HepG2 (cell line): ENCODE measurements around the gene STK11. TPM values are rescaled to one million over a fixed set of nuclear protein-coding genes. Genes with fewer than 3 reads are reported as not detected.

Source experiments
- ATAC-seq: fragments of 200-7000 bp; cut with Tn5 transposase; 3 replicates; pipeline ENCODE4 v1.9.1; 2020; ENCODE audit warnings: mild to moderate bottlenecking, moderate library complexity
- BruUV-seq: library from RNA; stranded (reverse); fragments of 400-500 nt; replicated peaks from 2 replicates; lab custom pipeline; 2021; lab: Mats Ljungman, UMichigan
- CTCF ChIA-PET: fragments of 300-600 bp; formaldehyde crosslinking; extraction: SDS; loops from one replicate; lab custom pipeline; 2021; ENCODE audit warnings: low total read pairs, inconsistent platforms, low intra/inter-chr PET ratio; lab: Yijun Ruan, JAX
- POLR2A ChIA-PET: fragments of 350-600 bp; sonication (Branson Sonifier 250); formaldehyde crosslinking; loops from one replicate; lab custom pipeline; 2020; ENCODE audit warnings: antibody characterized with exemption, inconsistent platforms; lab: Yijun Ruan, JAX
- DNase-seq: peaks from one replicate; pipeline ENCODE4 v3.0.0-alpha.2; 2015; ENCODE audit warnings: low spot score
- FAIRE-seq: peaks from 3 replicates; lab custom pipeline; 2011; peaks lifted over from hg19 to GRCh38; lab: Jason Lieb, UNC
- H2AFZ ChIP-seq: one replicate; pipeline ENCODE4 v1.6.1; 2011; ENCODE audit warnings: low read length, inconsistent platforms
- H3K27ac ChIP-seq: fragments of 300-600 bp; 3 replicates; pipeline ENCODE4 v1.8.0; 2011; ENCODE audit warnings: mixed run types, mild to moderate bottlenecking, mixed read lengths, low read length, inconsistent platforms; ENCODE audit not compliant: insufficient read depth; ENCODE audit errors: extremely low read length
- H3K27me3 ChIP-seq, 2 experiments: fragments of 200-600 bp in 1 of 2; 2 replicates in 1 of 2; 3 replicates in 1 of 2; pipeline versions ENCODE4 v1.6.0 to v1.8.0; 2011; ENCODE audit warnings: low read length in 2 of 2, mild to moderate bottlenecking in 2 of 2, moderate library complexity in 2 of 2, inconsistent platforms in 1 of 2; ENCODE audit not compliant: insufficient read depth in 2 of 2, control insufficient read depth in 1 of 2
- H3K36me3 ChIP-seq, 2 experiments: fragments of 200-600 bp in 1 of 2; replicated peaks in 1 of 2; 2 replicates in 1 of 2; 3 replicates in 1 of 2; pipeline versions ENCODE4 v1.5.1 to v1.8.0; 2011; ENCODE audit warnings: low read length in 2 of 2, inconsistent platforms in 1 of 2; ENCODE audit not compliant: insufficient read depth in 2 of 2, control insufficient read depth in 1 of 2
- H3K4me1 ChIP-seq: 2 replicates; pipeline ENCODE4 v1.5.1; 2012; ENCODE audit warnings: low read length, inconsistent platforms; ENCODE audit not compliant: insufficient read depth
- H3K4me2 ChIP-seq: 2 replicates; pipeline ENCODE4 v1.6.0; 2011; ENCODE audit warnings: low read depth, low read length, inconsistent platforms
- H3K4me3 ChIP-seq, 3 experiments: fragments of 200-600 bp in 1 of 3; sonication (generic), shearing (Covaris generic) in 1 of 3; replicated peaks in 1 of 3; 2 replicates each; pipeline ENCODE4 v1.5.1; 2011 to 2016; ENCODE audit warnings: low read length in 3 of 3, inconsistent platforms in 2 of 3, low read depth in 2 of 3, mild to moderate bottlenecking in 2 of 3, control low read depth in 1 of 3, mixed read lengths in 1 of 3; ENCODE audit not compliant: insufficient read depth in 1 of 3
- H3K79me2 ChIP-seq: one replicate; pipeline ENCODE4 v1.6.1; 2011; ENCODE audit warnings: low read length, inconsistent platforms; ENCODE audit not compliant: insufficient read depth
- H3K9ac ChIP-seq: 2 replicates; pipeline ENCODE4 v1.6.0; 2011; ENCODE audit warnings: mild to moderate bottlenecking, low read depth, low read length, inconsistent platforms; ENCODE audit not compliant: insufficient read depth
- H3K9me3 ChIP-seq: 2 replicates; pipeline ENCODE4 v1.5.1; 2012; ENCODE audit warnings: mild to moderate bottlenecking, low read length
- H4K20me1 ChIP-seq: 2 replicates; pipeline ENCODE4 v1.6.0; 2011; ENCODE audit warnings: inconsistent platforms, mild to moderate bottlenecking, low read length, moderate library complexity; ENCODE audit not compliant: insufficient read depth
- AGO2 ChIP-seq: fragments of 200-400 bp; formaldehyde crosslinking; optimal IDR thresholded peaks from 2 replicates; pipeline ENCODE3; 2017; ENCODE audit warnings: mild to moderate bottlenecking, low read depth, low read length, moderate library complexity
- ARNT ChIP-seq: fragments of 450-650 bp; IDR thresholded peaks from 2 replicates; pipeline ENCODE4 v1.6.1; 2017
- ATF1 ChIP-seq: IDR thresholded peaks from 2 replicates; pipeline ENCODE4 v1.6.1; 2016; ENCODE audit warnings: mild to moderate bottlenecking, control low read depth
- CEBPG ChIP-seq: IDR thresholded peaks from 2 replicates; pipeline ENCODE4 v1.6.1; 2016
- HNRNPUL1 ChIP-seq: fragments of 200-400 bp; formaldehyde crosslinking; IDR thresholded peaks from 2 replicates; pipeline ENCODE4 v1.6.1; 2017; ENCODE audit warnings: low read depth, mild to moderate bottlenecking, low read length, moderate library complexity
- NR2F2 ChIP-seq: IDR thresholded peaks from 2 replicates; pipeline ENCODE4 v1.6.1; 2012; ENCODE audit warnings: low read depth, inconsistent platforms, borderline replicate concordance
- POLR2A ChIP-seq, 2 experiments: IDR thresholded peaks; 2 replicates each; pipeline ENCODE4 v1.6.1; 2011; ENCODE audit warnings: low read depth in 2 of 2, low read length in 2 of 2, mild to moderate bottlenecking in 1 of 2, moderate library complexity in 1 of 2; ENCODE audit not compliant: insufficient read depth in 1 of 2
- RBFOX2 ChIP-seq: fragments of 200-400 bp; formaldehyde crosslinking; IDR thresholded peaks from 2 replicates; pipeline ENCODE4 v1.6.1; 2017; ENCODE audit warnings: low read depth, mild to moderate bottlenecking, low read length
- RFX3 ChIP-seq: IDR thresholded peaks from 2 replicates; pipeline ENCODE4 v1.6.1; 2016; ENCODE audit warnings: missing biosample characterization, missing genetic modification reagents
- ZNF432 ChIP-seq: sonication (generic); formaldehyde crosslinking; IDR thresholded peaks from 2 replicates; pipeline ENCODE4 v1.5.0; 2020; ENCODE audit warnings: missing genetic modification reagents, mild to moderate bottlenecking, borderline replicate concordance
- ZNF552 ChIP-seq: sonication (generic); formaldehyde crosslinking; IDR thresholded peaks from 2 replicates; pipeline ENCODE4 v1.9.0; 2022; ENCODE audit warnings: missing genetic modification reagents, mild to moderate bottlenecking, borderline replicate concordance
- ZNF768 ChIP-seq: sonication (generic); formaldehyde crosslinking; IDR thresholded peaks from 2 replicates; pipeline ENCODE4 v1.4.0; 2020; ENCODE audit warnings: missing genetic modification reagents
- WGBS: methylation state at CpG from one replicate; pipeline ENCODE4 v1.1.6; 2017; ENCODE audit warnings: low lambda C conversion rate; 5-methylcytosine and 5-hydroxymethylcytosine counted together
- in situ Hi-C: cut with HindIII; loops from 2 replicates; pipeline ENCODE4 v1.10.0; 2017; ENCODE audit warnings: low pct_unique_long_range_greater_than_20kb; ENCODE audit not compliant: extremely low pct_ligation_motif_present
- intact Hi-C: fragments of 100-400 bp; cut with micrococcal nuclease; formaldehyde crosslinking; loops from one replicate; pipeline ENCODE4 v1.10.0; 2022; ENCODE audit not compliant: unreplicated experiment
- polyA plus RNA-seq, 8 experiments: library from polyadenylated mRNA; depleted of rRNA in 3 of 8; stranded (reverse) in 7 of 8; unstranded in 1 of 8; fragments of >200 nt; fragmentation: Illumina TruSeq in 4 of 8; extraction: Trizol in 4 of 8; gene quantifications; 2 replicates each; pipeline versions ENCODE4 v1.2.1 to v1.2.3, GENCODE V29; 2011 to 2016; ENCODE audit warnings: low read depth in 4 of 8, missing spikeins in 1 of 8, mixed read lengths in 1 of 8; ENCODE audit not compliant: insufficient read depth in 1 of 8
- total RNA-seq, 5 experiments: library from RNA; depleted of rRNA; stranded (reverse); fragments of >200 nt; fragmentation: Illumina TruSeq; extraction: Trizol; gene quantifications; 2 replicates each; pipeline ENCODE4 v1.2.3, GENCODE V29; 2016; ENCODE audit warnings: low read depth in 1 of 5
- TF ChIP-seq, protein P1 (sequence below): IDR thresholded peaks from 2 replicates; pipeline ENCODE4 v1.6.1; 2016

Gene STK11
- total and polyA plus RNA-seq, 2 of the 13 experiments (the other 11 are each of a cell fraction or from before 2014, with no cell fraction given) = 27.5 to 43.6 TPM

DNA sequence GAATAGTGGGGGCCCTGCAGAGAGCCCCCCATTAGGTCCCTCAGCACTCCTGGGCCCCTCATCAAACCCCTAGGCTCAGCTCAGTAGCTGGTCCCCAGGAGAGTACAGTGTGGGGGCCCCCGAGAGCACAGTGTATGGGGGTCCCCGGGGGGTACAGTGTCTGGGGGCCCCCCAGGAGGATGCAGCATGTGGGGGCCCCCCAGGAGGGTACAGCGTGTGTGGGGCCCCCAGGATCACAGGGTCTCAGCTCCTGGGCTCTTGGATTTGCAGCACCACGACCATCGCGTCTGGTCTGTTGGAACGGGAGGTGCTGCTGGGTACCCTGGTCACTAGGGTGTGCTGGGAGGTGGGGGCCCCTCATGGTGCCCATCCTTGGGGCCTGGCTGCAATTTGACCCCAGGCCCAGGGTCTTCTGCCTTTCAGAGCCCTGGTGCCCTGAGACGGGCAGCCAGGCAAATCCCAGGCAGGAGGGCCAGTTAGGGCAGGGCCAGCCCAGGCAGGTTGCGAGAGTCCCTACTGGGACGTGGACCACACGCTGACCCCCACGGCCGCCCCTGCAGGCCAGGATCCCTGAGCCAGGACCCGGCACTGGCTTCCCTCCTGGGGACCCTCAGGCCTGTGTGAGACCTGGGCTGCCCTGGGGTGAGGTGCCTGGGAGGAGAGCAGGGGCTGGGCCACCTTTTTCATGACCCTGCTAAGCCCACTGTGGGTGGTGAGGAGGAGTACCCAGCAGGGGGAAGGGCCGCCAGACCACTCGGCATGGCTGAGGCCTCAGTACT is 18.7 kb downstream of the STK11 start:
- Histone ChIP-seq H3K36me3 (peaks cover 17 to 24% of the 10 kb centered on the region in 2 experiments; a peak in 4 of 5 replicates), H3K4me1 (0 out of 2 replicates have a peak, but pooled peaks cover 8% of the 10 kb centered on the region), H3K9ac (no peak overlapping the region), H4K20me1 (no peaks in the 10 kb centered on the region), H3K27ac (no peak overlapping the region), H2AFZ (no peak overlapping the region), H3K79me2 (no peaks in the 10 kb centered on the region), H3K4me2 (no peak overlapping the region), H3K27me3 (no peaks in the 10 kb centered on the region), H3K9me3 (no peaks in the 10 kb centered on the region), H3K4me3 (no peak overlapping the region)
- BruUV-seq = no TSS peak
- ATAC-seq (no peak), DNase-seq (no peak), FAIRE-seq (no peak)
- intact Hi-C loops = no loop called here
- POLR2A ChIA-PET = no interaction called here
- TF ChIP-seq POLR2A (IDR thresholded peaks at IDR 0.05; ENCODE audit: insufficient read depth in 1 of 2, low read depth in 2 of 2, low read length in 2 of 2) (0 out of 4 replicates have a peak, but pooled peaks of 1 of the 2 experiments have one; percentile 11), RFX3 (CRISPR knock-in tag) (no peak), RBFOX2 (peak; percentile 35; the same call in 1 of the 2 replicates), AGO2 (peak; percentile 27)
- 93% methylated on average over 5 of the region's 16 CpGs for WGBS
- CTCF ChIA-PET = no interaction called here
- in situ Hi-C loops = no loop called here

DNA sequence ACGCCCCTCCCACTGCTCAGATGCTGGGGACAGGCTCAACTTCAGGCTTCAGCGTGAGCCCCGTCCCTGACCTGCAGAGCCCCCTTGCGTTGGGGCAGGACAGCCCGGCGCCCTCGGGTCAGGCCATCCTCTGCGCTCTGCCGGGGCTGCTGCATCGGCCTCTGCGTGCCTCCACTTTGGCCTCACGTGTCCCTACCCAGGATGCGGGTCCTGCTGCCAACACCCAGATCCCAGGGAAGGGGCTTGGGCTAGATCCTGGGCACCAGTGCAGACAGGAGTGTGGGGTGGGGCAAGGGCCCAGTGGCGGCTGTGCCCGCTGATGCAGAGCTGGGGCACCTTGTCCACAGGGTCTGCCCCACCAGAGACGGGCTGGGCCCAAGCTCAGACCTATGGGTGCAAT is 19.3 kb downstream of the STK11 start:
- Histone ChIP-seq H3K79me2 (no peaks in the 10 kb centered on the region), H3K4me2 (no peak overlapping the region), H2AFZ (no peak overlapping the region), H3K36me3 (peaks cover 17 to 24% of the 10 kb centered on the region in 2 experiments; a peak in 4 of 5 replicates), H3K9ac (no peak overlapping the region), H3K9me3 (no peaks in the 10 kb centered on the region), H3K27me3 (no peaks in the 10 kb centered on the region), H3K4me1 (0 out of 2 replicates have a peak, but pooled peaks cover 8% of the 10 kb centered on the region), H4K20me1 (no peaks in the 10 kb centered on the region), H3K27ac (no peak overlapping the region), H3K4me3 (no peak overlapping the region)
- intact Hi-C loops = no loop called here
- in situ Hi-C loops = no loop called here
- ChIA-PET CTCF (no interaction called here), POLR2A (interaction anchor here (0.7 kb wide), 1 partner anchor 44 kb away, joined by 3 read pairs; the partner anchor contains the start of gene CIRBP)
- no peak for DNase-seq
- BruUV-seq = no TSS peak
- no peak for FAIRE-seq
- ATAC-seq = no peak
- 100% methylated on average over 1 of the region's 16 CpGs for WGBS
- TF ChIP-seq, protein P1, sequence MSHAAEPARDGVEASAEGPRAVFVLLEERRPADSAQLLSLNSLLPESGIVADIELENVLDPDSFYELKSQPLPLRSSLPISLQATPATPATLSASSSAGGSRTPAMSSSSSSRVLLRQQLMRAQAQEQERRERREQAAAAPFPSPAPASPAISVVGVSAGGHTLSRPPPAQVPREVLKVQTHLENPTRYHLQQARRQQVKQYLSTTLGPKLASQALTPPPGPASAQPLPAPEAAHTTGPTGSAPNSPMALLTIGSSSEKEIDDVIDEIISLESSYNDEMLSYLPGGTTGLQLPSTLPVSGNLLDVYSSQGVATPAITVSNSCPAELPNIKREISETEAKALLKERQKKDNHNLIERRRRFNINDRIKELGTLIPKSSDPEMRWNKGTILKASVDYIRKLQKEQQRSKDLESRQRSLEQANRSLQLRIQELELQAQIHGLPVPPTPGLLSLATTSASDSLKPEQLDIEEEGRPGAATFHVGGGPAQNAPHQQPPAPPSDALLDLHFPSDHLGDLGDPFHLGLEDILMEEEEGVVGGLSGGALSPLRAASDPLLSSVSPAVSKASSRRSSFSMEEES = no peak
- TF ChIP-seq ZNF552 (CRISPR knock-in tag) (no peak), ARNT (no peak), CEBPG (CRISPR knock-in tag) (no peak), ZNF432 (CRISPR knock-in tag) (no peak), NR2F2 (no peak), ZNF768 (CRISPR knock-in tag) (no peak), ATF1 (CRISPR knock-in tag) (no peak), HNRNPUL1 (no peak)
